Retinal pigment epithelial cell (primary cell): ENCODE results near the gene TLR6.

Experiments
- DNase-seq: peaks from one replicate; pipeline ENCODE4 v3.0.0-alpha.2; 2010; ENCODE audit warnings: low read depth
- H3K4me3 ChIP-seq: 2 replicates; pipeline ENCODE4 v1.5.1; 2011; ENCODE audit warnings: mild to moderate bottlenecking, low read length, control low read depth, moderate library complexity
- TF ChIP-seq, protein P1 (sequence below): conservative IDR thresholded peaks from 2 replicates; pipeline ENCODE4 v1.5.1; 2011; ENCODE audit warnings: low read depth, low read length, control low read depth, inconsistent platforms

Gene TLR6

DNA sequence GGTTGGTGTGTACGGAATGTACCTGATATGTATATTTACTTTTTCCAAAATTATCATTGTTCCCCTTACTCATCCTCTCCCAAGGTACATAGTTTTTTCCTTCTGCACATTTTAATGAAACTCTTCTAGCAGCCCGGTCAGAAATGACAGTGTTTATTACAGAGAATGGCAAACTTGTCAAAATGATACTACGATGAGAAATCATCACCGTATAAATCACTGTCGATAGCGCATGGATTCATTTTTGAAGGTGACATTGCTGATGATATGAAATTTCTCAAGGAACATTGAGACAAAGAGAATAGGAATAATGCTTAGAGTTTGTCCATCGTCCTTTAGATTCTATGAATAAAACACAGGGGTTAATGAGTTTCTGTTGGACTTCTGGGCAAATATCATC, 41.6 kb upstream of the TLR6 start:
- H3K4me3 ChIP-seq: no peak overlapping the region
- DNase-seq: no peak
- TF ChIP-seq, protein P1, sequence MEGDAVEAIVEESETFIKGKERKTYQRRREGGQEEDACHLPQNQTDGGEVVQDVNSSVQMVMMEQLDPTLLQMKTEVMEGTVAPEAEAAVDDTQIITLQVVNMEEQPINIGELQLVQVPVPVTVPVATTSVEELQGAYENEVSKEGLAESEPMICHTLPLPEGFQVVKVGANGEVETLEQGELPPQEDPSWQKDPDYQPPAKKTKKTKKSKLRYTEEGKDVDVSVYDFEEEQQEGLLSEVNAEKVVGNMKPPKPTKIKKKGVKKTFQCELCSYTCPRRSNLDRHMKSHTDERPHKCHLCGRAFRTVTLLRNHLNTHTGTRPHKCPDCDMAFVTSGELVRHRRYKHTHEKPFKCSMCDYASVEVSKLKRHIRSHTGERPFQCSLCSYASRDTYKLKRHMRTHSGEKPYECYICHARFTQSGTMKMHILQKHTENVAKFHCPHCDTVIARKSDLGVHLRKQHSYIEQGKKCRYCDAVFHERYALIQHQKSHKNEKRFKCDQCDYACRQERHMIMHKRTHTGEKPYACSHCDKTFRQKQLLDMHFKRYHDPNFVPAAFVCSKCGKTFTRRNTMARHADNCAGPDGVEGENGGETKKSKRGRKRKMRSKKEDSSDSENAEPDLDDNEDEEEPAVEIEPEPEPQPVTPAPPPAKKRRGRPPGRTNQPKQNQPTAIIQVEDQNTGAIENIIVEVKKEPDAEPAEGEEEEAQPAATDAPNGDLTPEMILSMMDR: no peak

DNA sequence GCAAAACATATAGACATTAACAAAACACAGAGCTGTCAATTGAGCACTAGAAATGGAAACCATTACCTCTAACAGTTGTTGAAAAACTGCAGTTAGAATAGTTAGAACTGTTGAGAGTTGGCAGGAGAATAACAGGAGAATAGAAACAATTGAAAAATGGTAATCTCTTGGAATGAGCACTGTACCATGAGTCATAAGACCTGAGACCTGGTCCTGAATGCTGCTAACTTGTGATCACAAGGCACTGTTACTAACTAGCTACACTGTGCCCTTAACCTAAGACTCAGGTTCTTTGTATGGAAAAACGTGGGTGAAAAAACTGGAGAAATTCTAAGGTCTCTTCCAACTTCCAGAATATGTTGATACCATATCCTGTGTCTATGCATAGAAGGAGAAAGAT, 40.3 kb upstream of the TLR6 start:
- TF ChIP-seq, protein P1: no peak
- DNase-seq: no peak
- no peak overlapping the region for H3K4me3 ChIP-seq

DNA sequence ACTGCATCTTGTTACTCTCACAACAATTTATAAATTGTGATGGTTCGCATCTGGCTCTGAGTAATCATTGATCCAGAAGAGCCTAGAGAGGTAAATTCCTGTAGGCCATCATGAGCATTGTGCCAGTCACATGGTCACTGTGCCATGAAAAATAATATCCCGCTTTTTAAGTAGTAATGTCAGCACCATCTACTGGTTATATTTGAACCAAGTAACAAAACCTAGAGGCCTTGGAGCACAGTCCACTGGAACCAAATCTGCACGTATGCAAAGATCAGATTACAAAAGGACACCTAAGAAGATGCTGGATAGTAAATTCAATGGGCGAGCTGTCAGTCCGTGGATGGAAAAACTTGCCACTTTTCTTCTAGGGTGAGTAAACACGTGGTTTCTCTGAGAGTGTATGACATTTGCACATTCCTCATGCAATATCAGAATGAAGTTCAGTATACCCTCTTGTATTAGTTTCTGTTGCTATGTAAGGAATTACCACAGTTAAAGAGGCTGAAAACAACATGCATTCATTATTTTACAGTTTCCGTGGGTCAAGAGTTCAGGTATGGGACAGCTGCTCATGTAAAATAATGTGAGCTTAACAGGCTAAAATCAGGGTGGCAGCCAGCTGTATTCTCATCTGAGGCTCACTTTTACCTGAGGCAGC, 37.8 kb upstream of the TLR6 start:
- TF ChIP-seq, protein P1: no peak
- H3K4me3 ChIP-seq: no peak overlapping the region
- DNase-seq: no peak

DNA sequence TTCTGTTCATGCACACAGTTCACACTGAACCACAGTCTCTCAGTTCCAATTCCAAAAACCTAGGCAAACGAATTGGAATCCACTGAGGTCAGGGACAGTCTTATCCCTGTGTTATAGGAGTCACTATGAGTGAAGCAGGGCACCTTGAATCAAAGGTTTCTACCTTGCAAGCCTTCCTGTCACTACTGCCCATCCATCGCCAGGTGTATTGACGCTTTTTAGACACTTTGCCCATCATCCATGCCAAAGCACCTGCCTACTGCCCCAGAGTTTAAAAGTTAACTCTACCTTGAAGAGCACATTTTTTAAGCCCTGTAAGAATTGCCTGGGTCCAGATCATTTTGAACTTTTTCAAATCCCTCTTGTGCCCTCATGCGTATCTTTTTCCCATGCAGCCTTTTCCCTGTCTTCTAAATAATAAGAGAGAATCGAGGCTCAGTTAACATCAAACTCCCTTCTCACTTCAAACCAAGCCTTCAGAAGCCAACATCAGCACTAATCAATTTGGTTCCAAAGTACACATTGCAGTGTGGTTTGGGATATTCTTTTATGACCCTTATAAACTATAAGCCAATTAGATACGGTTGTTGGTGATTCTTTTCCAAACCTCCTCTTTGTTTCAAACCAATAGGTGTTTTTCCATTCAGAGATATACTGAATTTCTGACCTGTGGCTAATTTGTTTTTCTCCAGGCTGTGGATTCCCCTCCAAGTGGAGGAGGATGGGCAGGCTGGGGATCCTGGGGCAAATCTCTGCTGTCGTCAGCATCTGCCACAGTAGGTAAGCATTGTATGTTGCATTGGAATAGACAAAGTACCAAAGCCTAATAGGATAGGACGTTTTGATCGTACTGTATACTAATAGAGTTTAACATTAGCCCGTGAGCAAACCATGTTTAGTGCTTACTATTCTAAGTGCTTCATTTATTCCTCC, 34.7 kb upstream of the TLR6 start:
- H3K4me3 ChIP-seq: no peak overlapping the region
- DNase-seq: no peak
- TF ChIP-seq, protein P1: no peak

DNA sequence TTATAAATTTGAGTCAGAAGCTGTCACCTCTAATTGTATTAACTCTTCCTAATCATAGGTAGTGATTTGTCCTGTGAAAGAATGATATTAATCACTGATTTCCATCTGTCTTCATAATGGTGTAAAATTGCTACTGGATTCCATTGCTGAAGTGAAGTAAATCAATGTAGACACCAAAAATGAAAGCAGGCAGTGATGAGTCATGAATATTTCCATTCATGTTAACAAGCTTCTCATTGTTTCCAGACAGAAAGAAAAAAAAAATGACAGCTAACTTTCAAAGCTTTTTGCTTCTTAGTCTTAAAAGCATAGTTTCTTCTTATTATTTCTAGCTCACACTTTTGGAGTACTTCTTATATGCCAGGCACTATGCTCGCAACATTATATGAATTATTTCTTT, 32.5 kb upstream of the TLR6 start:
- DNase-seq: peak; percentile 81
- TF ChIP-seq, protein P1: no peak
- H3K4me3 ChIP-seq: no peak overlapping the region

DNA sequence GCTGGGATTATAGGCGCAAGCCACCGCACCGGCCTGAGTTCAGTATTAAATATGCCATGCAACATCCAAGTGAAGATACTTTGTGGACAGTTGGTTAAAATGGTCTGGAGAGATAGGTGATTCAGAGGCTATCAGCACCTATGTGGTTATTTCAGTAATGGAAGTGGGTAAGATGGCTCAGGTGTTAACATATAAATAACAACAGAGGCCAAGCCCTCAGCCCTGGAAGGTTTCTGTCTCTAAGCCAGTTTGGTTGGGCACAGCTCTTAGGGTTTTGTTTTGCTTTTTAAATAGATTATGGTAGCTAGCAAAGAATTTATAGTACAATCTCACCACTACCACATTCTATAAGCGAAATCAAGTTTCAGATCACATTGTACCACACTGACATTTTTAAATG, 27.6 kb upstream of the TLR6 start:
- no peak overlapping the region for H3K4me3 ChIP-seq
- TF ChIP-seq, protein P1: no peak
- no peak for DNase-seq
